ENCODE data around the gene OMD. TPM values are rescaled to one million over a fixed set of nuclear protein-coding genes. Genes with fewer than 3 reads are reported as not detected.

Gene OMD
- total RNA-seq, 1 experiment from 2014 or later: not detected

DNA sequence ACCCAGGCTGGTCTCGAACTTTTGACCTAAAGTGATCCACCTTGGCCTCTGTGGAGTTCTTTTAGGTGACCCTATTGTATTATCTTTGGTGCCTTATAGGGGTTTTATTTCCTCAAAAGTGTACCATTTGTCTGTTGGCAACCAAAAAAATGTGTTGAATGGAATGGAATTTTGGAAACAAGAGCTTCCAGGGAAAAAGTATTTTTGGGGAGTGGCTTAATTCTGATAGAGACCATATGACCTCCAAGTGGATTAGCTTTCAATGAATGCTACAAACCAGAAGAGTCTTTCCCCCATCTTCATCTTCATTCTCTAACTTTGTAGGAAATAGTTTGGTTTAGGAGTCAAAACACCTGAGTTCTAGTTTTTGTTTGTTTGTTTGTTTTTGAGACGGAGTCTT, 16.5 kb downstream of the OMD start:
- Histone ChIP-seq H3K4me3 (ENCODE audit: low read depth, low read length) (no peak overlapping the region), H3K36me3 (ENCODE audit: control insufficient read depth, insufficient read depth, low read length) (no peaks in the 10 kb centered on the region), H3K4me1 (no peaks in the 10 kb centered on the region), H3K9me3 (no peaks in the 10 kb centered on the region), H3K27me3 (replicated peaks; ENCODE audit: control insufficient read depth, insufficient read depth, low read length) (no peaks in the 10 kb centered on the region)
- no peak for DNase-seq
- ChIA-PET POLR2A (no interaction called here), CTCF (no interaction called here)
- Mint-ChIP-seq H3K27ac (ENCODE audit: unreplicated experiment) (no peak overlapping the region), H3K4me1 (ENCODE audit: low read depth, unreplicated experiment) (peaks cover 6% of the 10 kb centered on the region), H3K36me3 (ENCODE audit: insufficient read depth, unreplicated experiment) (peaks cover 5% of the 10 kb centered on the region), H3K27me3 (ENCODE audit: insufficient read depth, unreplicated experiment) (no peaks in the 10 kb centered on the region), H3K9me3 (ENCODE audit: unreplicated experiment) (no peaks in the 10 kb centered on the region), H3K4me3 (ENCODE audit: unreplicated experiment) (no peak overlapping the region)
- TF ChIP-seq, protein P1, sequence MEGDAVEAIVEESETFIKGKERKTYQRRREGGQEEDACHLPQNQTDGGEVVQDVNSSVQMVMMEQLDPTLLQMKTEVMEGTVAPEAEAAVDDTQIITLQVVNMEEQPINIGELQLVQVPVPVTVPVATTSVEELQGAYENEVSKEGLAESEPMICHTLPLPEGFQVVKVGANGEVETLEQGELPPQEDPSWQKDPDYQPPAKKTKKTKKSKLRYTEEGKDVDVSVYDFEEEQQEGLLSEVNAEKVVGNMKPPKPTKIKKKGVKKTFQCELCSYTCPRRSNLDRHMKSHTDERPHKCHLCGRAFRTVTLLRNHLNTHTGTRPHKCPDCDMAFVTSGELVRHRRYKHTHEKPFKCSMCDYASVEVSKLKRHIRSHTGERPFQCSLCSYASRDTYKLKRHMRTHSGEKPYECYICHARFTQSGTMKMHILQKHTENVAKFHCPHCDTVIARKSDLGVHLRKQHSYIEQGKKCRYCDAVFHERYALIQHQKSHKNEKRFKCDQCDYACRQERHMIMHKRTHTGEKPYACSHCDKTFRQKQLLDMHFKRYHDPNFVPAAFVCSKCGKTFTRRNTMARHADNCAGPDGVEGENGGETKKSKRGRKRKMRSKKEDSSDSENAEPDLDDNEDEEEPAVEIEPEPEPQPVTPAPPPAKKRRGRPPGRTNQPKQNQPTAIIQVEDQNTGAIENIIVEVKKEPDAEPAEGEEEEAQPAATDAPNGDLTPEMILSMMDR (IDR thresholded peaks at IDR 0.05; ENCODE audit: insufficient read depth in 1 of 2, low read depth in 1 of 2, low read length in 1 of 2, severe bottlenecking in 1 of 2, unreplicated experiment in 1 of 2): no peak
- no TSS peak for BruUV-seq (replicated peaks)
- intact Hi-C loops (cut with micrococcal nuclease; ENCODE audit: unreplicated experiment): no loop called here

DNA sequence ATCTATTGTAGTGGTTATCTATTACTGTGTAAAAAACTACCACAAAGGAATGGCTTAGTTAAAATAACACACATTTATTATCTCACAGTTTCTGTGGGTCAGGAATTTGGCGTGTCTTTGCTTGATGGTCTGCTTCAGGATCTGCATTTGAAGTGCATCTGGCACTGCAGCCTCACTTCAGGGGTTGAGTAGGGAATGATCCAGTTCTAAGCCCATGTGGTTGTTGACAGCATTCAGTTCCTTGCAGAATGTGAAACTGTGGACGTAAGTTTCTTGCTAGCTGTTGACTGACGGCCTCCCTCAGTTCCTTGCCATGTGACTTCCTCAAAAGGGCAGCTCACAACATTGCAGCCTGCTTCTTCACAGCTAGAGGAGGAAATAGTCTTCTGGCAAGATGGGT, 17.8 kb downstream of the OMD start:
- CTCF ChIA-PET: no interaction called here
- TF ChIP-seq, protein P1 (IDR thresholded peaks at IDR 0.05; ENCODE audit: insufficient read depth in 1 of 2, low read depth in 1 of 2, low read length in 1 of 2, severe bottlenecking in 1 of 2, unreplicated experiment in 1 of 2): no peak

DNA sequence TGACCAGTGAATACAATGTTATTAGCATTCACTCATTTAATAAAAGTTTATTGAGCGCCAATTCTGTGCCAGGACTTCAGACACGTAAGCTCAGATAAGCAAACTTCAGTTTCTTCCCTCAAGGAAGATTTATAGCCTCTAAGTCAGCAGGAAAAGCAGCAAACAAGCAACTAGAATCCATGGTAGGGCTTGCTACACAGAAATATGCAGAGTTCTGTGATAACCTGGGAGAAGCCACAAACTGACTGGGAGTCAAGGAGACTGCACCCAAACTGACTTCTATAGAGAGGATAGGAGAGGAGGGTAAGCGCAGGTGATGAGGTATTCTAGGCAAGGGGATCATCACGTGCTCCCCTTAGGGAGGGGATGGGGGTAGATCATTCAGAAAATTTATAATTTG, 18.5 kb downstream of the OMD start:
- Histone ChIP-seq H3K9me3 (no peaks in the 10 kb centered on the region), H3K4me3 (ENCODE audit: low read depth, low read length) (no peak overlapping the region), H3K36me3 (ENCODE audit: control insufficient read depth, insufficient read depth, low read length) (no peaks in the 10 kb centered on the region), H3K4me1 (no peaks in the 10 kb centered on the region), H3K27me3 (replicated peaks; ENCODE audit: control insufficient read depth, insufficient read depth, low read length) (no peaks in the 10 kb centered on the region)
- BruUV-seq (replicated peaks): no TSS peak
- TF ChIP-seq, protein P1 (IDR thresholded peaks at IDR 0.05; ENCODE audit: insufficient read depth in 1 of 2, low read depth in 1 of 2, low read length in 1 of 2, severe bottlenecking in 1 of 2, unreplicated experiment in 1 of 2): no peak
- no peaks in the 10 kb centered on the region for H3K9me3 Mint-ChIP-seq (ENCODE audit: unreplicated experiment)
- H3K27me3 Mint-ChIP-seq (ENCODE audit: insufficient read depth, unreplicated experiment): no peaks in the 10 kb centered on the region
- no peak for DNase-seq
- POLR2A ChIA-PET: no interaction called here
- H3K36me3 Mint-ChIP-seq (ENCODE audit: insufficient read depth, unreplicated experiment): peaks cover 5% of the 10 kb centered on the region
- H3K27ac Mint-ChIP-seq (ENCODE audit: unreplicated experiment): no peak overlapping the region
- intact Hi-C loops (cut with micrococcal nuclease; ENCODE audit: unreplicated experiment): no loop called here
- CTCF ChIA-PET: no interaction called here
- H3K4me1 Mint-ChIP-seq (ENCODE audit: low read depth, unreplicated experiment): peaks cover 6% of the 10 kb centered on the region
- H3K4me3 Mint-ChIP-seq (ENCODE audit: unreplicated experiment): no peak overlapping the region

More for the DNA sequence above, 17.8 kb downstream of the OMD start:
- H3K27ac Mint-ChIP-seq (ENCODE audit: unreplicated experiment): no peak overlapping the region
- no peaks in the 10 kb centered on the region for H3K36me3 ChIP-seq (ENCODE audit: control insufficient read depth, insufficient read depth, low read length)
- intact Hi-C loops (cut with micrococcal nuclease; ENCODE audit: unreplicated experiment): no loop called here
- peaks cover 6% of the 10 kb centered on the region for H3K4me1 Mint-ChIP-seq (ENCODE audit: low read depth, unreplicated experiment)
- no peak overlapping the region for H3K4me3 Mint-ChIP-seq (ENCODE audit: unreplicated experiment)
- no peaks in the 10 kb centered on the region for H3K9me3 Mint-ChIP-seq (ENCODE audit: unreplicated experiment)
- POLR2A ChIA-PET: no interaction called here
- peaks cover 5% of the 10 kb centered on the region for H3K36me3 Mint-ChIP-seq (ENCODE audit: insufficient read depth, unreplicated experiment)
- BruUV-seq (replicated peaks): no TSS peak
- no peaks in the 10 kb centered on the region for H3K27me3 Mint-ChIP-seq (ENCODE audit: insufficient read depth, unreplicated experiment)
- H3K4me3 ChIP-seq (ENCODE audit: low read depth, low read length): no peak overlapping the region
- no peaks in the 10 kb centered on the region for H3K9me3 ChIP-seq
- H3K27me3 ChIP-seq (replicated peaks; ENCODE audit: control insufficient read depth, insufficient read depth, low read length): no peaks in the 10 kb centered on the region
- DNase-seq: no peak
- H3K4me1 ChIP-seq: no peaks in the 10 kb centered on the region
